ENCODE results near the gene RFC4. TPM values are rescaled to one million over a fixed set of nuclear protein-coding genes. Genes with fewer than 3 reads are reported as not detected.
"Not testable (repeated sequence)": the region's sequence is repeated elsewhere in the genome, so short reads cannot be mapped to it uniquely, and the experiment has no call there.

RFC4 gene
- total RNA-seq, 1 experiment from 2014 or later: 33.2 TPM

GRCh38 chr3:186852994-186853393 lies 46.7 kb upstream of the RFC4 start:
- intact Hi-C loops (cut with micrococcal nuclease): no loop called here
- no TSS peak for BruUV-seq (replicated peaks)
- Mint-ChIP-seq H3K4me3 (ENCODE audit: unreplicated experiment) (no peak overlapping the region), H3K9me3 (ENCODE audit: unreplicated experiment) (no peaks in the 10 kb centered on the region), H3K4me1 (ENCODE audit: insufficient read depth, unreplicated experiment) (no peaks in the 10 kb centered on the region), H3K27ac (ENCODE audit: low read depth, unreplicated experiment) (no peak overlapping the region), H3K27me3 (ENCODE audit: insufficient read depth, unreplicated experiment) (no peaks in the 10 kb centered on the region), H3K36me3 (ENCODE audit: insufficient read depth, unreplicated experiment) (no peaks in the 10 kb centered on the region)
- ChIA-PET CTCF (interaction anchor here (0.5 to 6.8 kb wide), 6 partner anchors 67 to 398 kb away, joined by 3 to 152 read pairs (median 4); no protein-coding TSS in a partner anchor), POLR2A (no interaction called here)
- no peak for TF ChIP-seq CTCF (IDR thresholded peaks at IDR 0.05; ENCODE audit: unreplicated experiment)
- DNase-seq (ENCODE audit: unreplicated experiment): no peak

- H3K4me1 Mint-ChIP-seq (ENCODE audit: insufficient read depth, unreplicated experiment); H3K27ac Mint-ChIP-seq (ENCODE audit: low read depth, unreplicated experiment); H3K4me3 Mint-ChIP-seq (ENCODE audit: unreplicated experiment); H3K9me3 Mint-ChIP-seq (ENCODE audit: unreplicated experiment); DNase-seq (ENCODE audit: unreplicated experiment); H3K36me3 Mint-ChIP-seq (ENCODE audit: insufficient read depth, unreplicated experiment); intact Hi-C loops (cut with micrococcal nuclease); H3K27me3 Mint-ChIP-seq (ENCODE audit: insufficient read depth, unreplicated experiment); BruUV-seq (replicated peaks): not testable (repeated sequence)
- CTCF ChIA-PET: interaction anchor here (0.5 to 6.8 kb wide), 5 partner anchors 25 to 395 kb away, joined by 3 to 152 read pairs (median 3); no protein-coding TSS in a partner anchor
- POLR2A ChIA-PET: interaction anchor here (0.6 kb wide), 1 partner anchor 300 kb away, joined by 3 read pairs; no protein-coding TSS in a partner anchor
Measured at GRCh38 chr3:186851835-186852234, 45.6 kb upstream of the RFC4 start.

GRCh38 chr3:186849374-186849975 lies 43.2 kb upstream of the RFC4 start:
- Mint-ChIP-seq H3K36me3 (ENCODE audit: insufficient read depth, unreplicated experiment) (no peaks in the 10 kb centered on the region), H3K27ac (ENCODE audit: low read depth, unreplicated experiment) (no peak overlapping the region), H3K4me3 (ENCODE audit: unreplicated experiment) (no peak overlapping the region), H3K9me3 (ENCODE audit: unreplicated experiment) (no peaks in the 10 kb centered on the region), H3K4me1 (ENCODE audit: insufficient read depth, unreplicated experiment) (no peaks in the 10 kb centered on the region), H3K27me3 (ENCODE audit: insufficient read depth, unreplicated experiment) (peaks cover 29% of the 10 kb centered on the region)
- peak; percentile 47 for TF ChIP-seq CTCF (IDR thresholded peaks at IDR 0.05; ENCODE audit: unreplicated experiment)
- POLR2A ChIA-PET: interaction anchor here (0.6 to 1.9 kb wide), 11 partner anchors 66 to 317 kb away, joined by 3 to 13 read pairs (median 3); no protein-coding TSS in a partner anchor
- no TSS peak for BruUV-seq (replicated peaks)
- intact Hi-C loops (cut with micrococcal nuclease): loop anchor here (1.0 to 5.0 kb wide), 5 partner anchors 82 to 468 kb away; no protein-coding TSS in a partner anchor
- DNase-seq (ENCODE audit: unreplicated experiment): peak; percentile 55
- CTCF ChIA-PET: interaction anchor here (0.6 to 6.8 kb wide), 52 partner anchors 11 to 865 kb away, joined by 3 to 152 read pairs (median 4); partner anchors contain the start of gene RPL39L

- intact Hi-C loops (cut with micrococcal nuclease): loop anchor here (5.0 kb wide), 1 partner anchor 470 kb away; no protein-coding TSS in a partner anchor
- ChIA-PET CTCF (interaction anchor here (0.6 to 6.8 kb wide), 6 partner anchors 89 to 832 kb away, joined by 3 to 152 read pairs (median 4); no protein-coding TSS in a partner anchor), POLR2A (interaction anchor here (0.6 kb wide), 1 partner anchor 248 kb away, joined by 3 read pairs; no protein-coding TSS in a partner anchor)
- H3K4me1 Mint-ChIP-seq (ENCODE audit: insufficient read depth, unreplicated experiment): no peaks in the 10 kb centered on the region
- BruUV-seq (replicated peaks): no TSS peak
- H3K27ac Mint-ChIP-seq (ENCODE audit: low read depth, unreplicated experiment): no peak overlapping the region
- H3K27me3 Mint-ChIP-seq (ENCODE audit: insufficient read depth, unreplicated experiment): peaks cover 31% of the 10 kb centered on the region
- H3K4me3 Mint-ChIP-seq (ENCODE audit: unreplicated experiment): no peak overlapping the region
- H3K9me3 Mint-ChIP-seq (ENCODE audit: unreplicated experiment): no peaks in the 10 kb centered on the region
- no peak for TF ChIP-seq CTCF (IDR thresholded peaks at IDR 0.05; ENCODE audit: unreplicated experiment)
- H3K36me3 Mint-ChIP-seq (ENCODE audit: insufficient read depth, unreplicated experiment): no peaks in the 10 kb centered on the region
- DNase-seq (ENCODE audit: unreplicated experiment): no peak
Measured at GRCh38 chr3:186847437-186847836, 41.2 kb upstream of the RFC4 start.

All from MCF 10A (cell line).